B cell (primary cell): ENCODE measurements around the gene C11orf21.
"Not testable (repeated sequence)": the region's sequence is repeated elsewhere in the genome, so short reads cannot be mapped to it uniquely, and the experiment has no call there.

ENCODE experiments used
- EZH2 ChIP-seq: IDR thresholded peaks from 2 replicates; pipeline ENCODE4 v1.6.1; 2012; ENCODE audit warnings: borderline replicate concordance, low read depth, mild to moderate bottlenecking, moderate library complexity, low read length; ENCODE audit not compliant: insufficient read depth, poor library complexity, severe bottlenecking
- TF ChIP-seq, protein P1 (sequence below): fragments of 200-600 bp; IDR thresholded peaks from one replicate; pipeline ENCODE4 v1.8.0; 2022; ENCODE audit warnings: antibody characterized with exemption, mild to moderate bottlenecking

GRCh38 chr11:2338760-2339159, 37.0 kb upstream of the C11orf21 start:
- TF ChIP-seq, protein P1, sequence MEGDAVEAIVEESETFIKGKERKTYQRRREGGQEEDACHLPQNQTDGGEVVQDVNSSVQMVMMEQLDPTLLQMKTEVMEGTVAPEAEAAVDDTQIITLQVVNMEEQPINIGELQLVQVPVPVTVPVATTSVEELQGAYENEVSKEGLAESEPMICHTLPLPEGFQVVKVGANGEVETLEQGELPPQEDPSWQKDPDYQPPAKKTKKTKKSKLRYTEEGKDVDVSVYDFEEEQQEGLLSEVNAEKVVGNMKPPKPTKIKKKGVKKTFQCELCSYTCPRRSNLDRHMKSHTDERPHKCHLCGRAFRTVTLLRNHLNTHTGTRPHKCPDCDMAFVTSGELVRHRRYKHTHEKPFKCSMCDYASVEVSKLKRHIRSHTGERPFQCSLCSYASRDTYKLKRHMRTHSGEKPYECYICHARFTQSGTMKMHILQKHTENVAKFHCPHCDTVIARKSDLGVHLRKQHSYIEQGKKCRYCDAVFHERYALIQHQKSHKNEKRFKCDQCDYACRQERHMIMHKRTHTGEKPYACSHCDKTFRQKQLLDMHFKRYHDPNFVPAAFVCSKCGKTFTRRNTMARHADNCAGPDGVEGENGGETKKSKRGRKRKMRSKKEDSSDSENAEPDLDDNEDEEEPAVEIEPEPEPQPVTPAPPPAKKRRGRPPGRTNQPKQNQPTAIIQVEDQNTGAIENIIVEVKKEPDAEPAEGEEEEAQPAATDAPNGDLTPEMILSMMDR = not testable (repeated sequence)
- not testable (repeated sequence) for TF ChIP-seq EZH2
